Measurements from ENCODE around the gene OR56A5. TPM values are rescaled to one million over a fixed set of nuclear protein-coding genes. Genes with fewer than 3 reads are reported as not detected.

OR56A5 gene
- total RNA-seq, 1 experiment from 2014 or later: not detected

GRCh38 chr11:5986885-5987284 is 18.6 kb upstream of the OR56A5 start, which contains the start of gene OR52L1:
OR52L1 (minus strand) TSS chr11:5986985; CDS start chr11:5986930, 55 bp downstream.
- no peak within 1 kb of the TSS for H4K8ac ChIP-seq (replicated peaks; ENCODE audit: insufficient read length, low read depth, low read length)
- no peak within 1 kb of the TSS for H3K14ac ChIP-seq (ENCODE audit: insufficient read depth, low read length)
- H3K23me2 ChIP-seq (ENCODE audit: insufficient read length, low read depth, low read length, poor library complexity, severe bottlenecking): no peaks in the 10 kb centered on the region
- H4K5ac ChIP-seq (ENCODE audit: insufficient read length, low read depth, low read length): peak within 1 kb of the TSS; percentile 86
- no peaks in the 10 kb centered on the region for H3K27me3 ChIP-seq (ENCODE audit: insufficient read depth, low read length)
- Mint-ChIP-seq H3K4me1 (no peaks in the 10 kb centered on the region), H3K4me3 (no peak within 1 kb of the TSS), H3K9me3 (no peaks in the 10 kb centered on the region; a peak in 1 of 5 replicates), H3K27ac (no peak within 1 kb of the TSS), H3K36me3 (ENCODE audit: insufficient read depth in 1 of 3, low read depth in 3 of 3) (no peaks in the 10 kb centered on the region), H3K27me3 (ENCODE audit: low read depth) (peaks cover 1% of the 10 kb centered on the region; the same call in 1 of the 2 replicates)
- H3T11ph ChIP-seq (ENCODE audit: low read length): no peak within 1 kb of the TSS
- no peak within 1 kb of the TSS for H2BK120ac ChIP-seq (ENCODE audit: low read depth, low read length, poor library complexity, severe bottlenecking)
- H3K9me3 ChIP-seq (ENCODE audit: control insufficient read depth, low read depth, low read length): no peaks in the 10 kb centered on the region
- no peaks in the 10 kb centered on the region for H3K4me1 ChIP-seq (ENCODE audit: insufficient read depth, low read length)
- no peak for TF ChIP-seq CTCF (conservative IDR thresholded peaks at IDR 0.05)
- H4K20me1 ChIP-seq (ENCODE audit: control insufficient read depth, insufficient read depth, insufficient read length): no peaks in the 10 kb centered on the region
- no peak within 1 kb of the TSS for H3K23ac ChIP-seq (ENCODE audit: insufficient read length, low read depth, low read length)
- no CpG with 5 or more reads among the region's 1 CpG for WGBS (ENCODE audit: extremely low coverage, insufficient read length, low lambda C conversion rate)
- H3K56ac ChIP-seq (ENCODE audit: insufficient read length, low read depth, low read length): no peak within 1 kb of the TSS
- H2BK15ac ChIP-seq (ENCODE audit: low read depth, low read length): no peak within 1 kb of the TSS
- no peak within 1 kb of the TSS for H3K18ac ChIP-seq (ENCODE audit: insufficient read length, low read depth, low read length)
- H3K79me2 ChIP-seq (ENCODE audit: insufficient read depth, low read length): no peaks in the 10 kb centered on the region
- H3K4ac ChIP-seq (ENCODE audit: low read depth, low read length): no peak within 1 kb of the TSS
- H3K79me1 ChIP-seq (ENCODE audit: insufficient read depth, low read depth, low read length, poor library complexity, severe bottlenecking): no peaks in the 10 kb centered on the region
- no peak within 1 kb of the TSS for H3K9ac ChIP-seq (ENCODE audit: extremely low read depth, insufficient read length, low read length)
- H4K91ac ChIP-seq (ENCODE audit: insufficient read length, low read depth, low read length): no peak within 1 kb of the TSS
- no peak within 1 kb of the TSS for H2BK5ac ChIP-seq (ENCODE audit: insufficient read length, low read length)
- no peak within 1 kb of the TSS for H3K4me2 ChIP-seq (ENCODE audit: insufficient read depth, insufficient read length, low read length)
- no peak for DNase-seq
- no peak within 1 kb of the TSS for H2BK20ac ChIP-seq (ENCODE audit: low read depth, low read length, poor library complexity, severe bottlenecking)
- H3K27ac ChIP-seq (ENCODE audit: insufficient read length, low read depth, low read length): no peak within 1 kb of the TSS
- H2BK12ac ChIP-seq (ENCODE audit: insufficient read length, low read depth, low read length): no peak within 1 kb of the TSS
- no peak within 1 kb of the TSS for H2AFZ ChIP-seq (ENCODE audit: low read length)
- H2AK5ac ChIP-seq (ENCODE audit: insufficient read length, low read length): no peak within 1 kb of the TSS

Data from H9 (cell line).